ENCODE results near the gene ZBTB44.

Gene ZBTB44

GRCh38 chr11:130214861-130215530 is 99.7 kb downstream of the ZBTB44 start:
- DNase-seq (ENCODE audit: low spot score): no peak

GRCh38 chr11:130213979-130214281 is 100.8 kb downstream of the ZBTB44 start:
- no peak for DNase-seq (ENCODE audit: low spot score)

- DNase-seq (ENCODE audit: low spot score): peak; percentile 91
These were observed 101.4 kb downstream of the ZBTB44 start for GRCh38 chr11:130213143-130213978.

- DNase-seq (ENCODE audit: low spot score): peak; percentile 17
These were observed 102.2 kb downstream of the ZBTB44 start for GRCh38 chr11:130212431-130212961.

GRCh38 chr11:130211781-130212401 is 102.8 kb downstream of the ZBTB44 start:
- peak; percentile 10 for DNase-seq (ENCODE audit: low spot score)

GRCh38 chr11:130211144-130211543 is 103.6 kb downstream of the ZBTB44 start:
- DNase-seq (ENCODE audit: low spot score): peak; percentile 7

- DNase-seq (ENCODE audit: low spot score): peak; percentile 6
These were observed 104.5 kb downstream of the ZBTB44 start for GRCh38 chr11:130209954-130210854.

GRCh38 chr11:130209128-130209932 is 105.4 kb downstream of the ZBTB44 start:
- peak; percentile 12 for DNase-seq (ENCODE audit: low spot score)

GRCh38 chr11:130208241-130209127 is 106.2 kb downstream of the ZBTB44 start:
- peak; percentile 6 for DNase-seq (ENCODE audit: low spot score)

GRCh38 chr11:130206141-130206540 is 108.6 kb downstream of the ZBTB44 start:
- no peak for DNase-seq (ENCODE audit: low spot score)

- DNase-seq (ENCODE audit: low spot score): no peak
These were observed 110.0 kb downstream of the ZBTB44 start for GRCh38 chr11:130204703-130205095.

GRCh38 chr11:130203766-130204702 is 110.7 kb downstream of the ZBTB44 start:
- no peak for DNase-seq (ENCODE audit: low spot score)

- no peak for DNase-seq (ENCODE audit: low spot score)
These were observed 111.7 kb downstream of the ZBTB44 start for GRCh38 chr11:130202818-130203689.

GRCh38 chr11:130202009-130202817 is 112.5 kb downstream of the ZBTB44 start:
- DNase-seq (ENCODE audit: low spot score): no peak

- DNase-seq (ENCODE audit: low spot score): no peak
These were observed 113.7 kb downstream of the ZBTB44 start for GRCh38 chr11:130201026-130201425.

- no peak for DNase-seq (ENCODE audit: low spot score)
These were observed 114.9 kb downstream of the ZBTB44 start for GRCh38 chr11:130199792-130200191.

- no peak for DNase-seq (ENCODE audit: low spot score)
These were observed 115.8 kb downstream of the ZBTB44 start for GRCh38 chr11:130198964-130199363.
